HUES48 (cell line): Measurements from ENCODE around the gene EBP.
"Not testable (repeated sequence)": the region's sequence is repeated elsewhere in the genome, so short reads cannot be mapped to it uniquely, and the experiment has no call there.

Experiments
- H3K27ac ChIP-seq: one replicate; pipeline ENCODE4 v1.7.0; 2013; ENCODE audit warnings: low read depth, low read length, inconsistent platforms
- H3K27me3 ChIP-seq: 2 replicates; pipeline ENCODE4 v1.6.1; 2013; ENCODE audit warnings: mild to moderate bottlenecking, low read length; ENCODE audit not compliant: control insufficient read depth, insufficient read depth
- H3K36me3 ChIP-seq: 2 replicates; pipeline ENCODE4 v1.6.1; 2013; ENCODE audit warnings: low read length; ENCODE audit not compliant: control insufficient read depth, insufficient read depth
- H3K4me1 ChIP-seq: 2 replicates; pipeline ENCODE4 v1.6.1; 2013; ENCODE audit warnings: mild to moderate bottlenecking, low read length; ENCODE audit not compliant: control insufficient read depth, insufficient read depth
- H3K4me3 ChIP-seq: 2 replicates; pipeline ENCODE4 v1.5.1; 2013; ENCODE audit warnings: mild to moderate bottlenecking, low read depth, low read length
- H3K9ac ChIP-seq: 2 replicates; pipeline ENCODE4 v1.6.1; 2013; ENCODE audit warnings: mild to moderate bottlenecking, low read depth, low read length, moderate library complexity
- H3K9me3 ChIP-seq: 2 replicates; pipeline ENCODE4 v1.6.1; 2013; ENCODE audit warnings: low read length; ENCODE audit not compliant: control insufficient read depth, insufficient read depth

EBP gene

DNA sequence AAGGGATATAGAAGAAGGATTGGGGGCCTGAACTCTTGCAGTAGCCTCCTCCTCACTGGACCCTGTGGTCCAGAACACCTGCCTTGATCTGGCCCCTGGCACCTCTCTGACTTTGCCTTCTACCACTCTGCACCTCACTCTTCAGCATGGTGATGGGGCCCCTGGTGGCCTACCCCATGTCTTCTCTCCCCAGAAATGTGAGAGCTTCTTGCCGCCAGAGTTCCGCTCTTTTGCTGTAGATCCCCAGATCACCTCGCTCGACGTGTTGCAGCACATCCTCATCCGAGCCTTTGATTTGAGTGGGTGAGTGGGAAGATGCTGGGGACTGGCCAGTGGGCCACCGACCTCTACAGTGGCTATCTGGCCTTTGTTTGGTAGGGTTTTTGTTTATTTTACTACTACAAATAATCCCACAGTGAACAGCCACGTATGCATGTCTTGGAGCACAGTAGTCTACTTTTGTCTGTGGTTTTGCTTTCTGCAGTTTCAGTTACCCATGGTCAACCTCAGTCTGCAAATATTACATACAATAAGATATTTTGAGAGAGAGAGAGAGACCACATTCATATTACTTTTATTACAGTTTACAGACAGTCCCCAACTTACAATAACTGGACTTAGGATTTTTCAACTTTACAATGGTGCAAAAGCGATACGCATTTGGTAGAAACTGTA lies 19.7 kb downstream of the EBP start:
- Histone ChIP-seq H3K4me1 (no peaks in the 10 kb centered on the region), H3K9me3 (peaks cover 40% of the 10 kb centered on the region), H3K4me3 (no peak overlapping the region), H3K27me3 (no peaks in the 10 kb centered on the region), H3K36me3 (peaks cover 17% of the 10 kb centered on the region), H3K9ac (no peak overlapping the region), H3K27ac (no peak overlapping the region)

DNA sequence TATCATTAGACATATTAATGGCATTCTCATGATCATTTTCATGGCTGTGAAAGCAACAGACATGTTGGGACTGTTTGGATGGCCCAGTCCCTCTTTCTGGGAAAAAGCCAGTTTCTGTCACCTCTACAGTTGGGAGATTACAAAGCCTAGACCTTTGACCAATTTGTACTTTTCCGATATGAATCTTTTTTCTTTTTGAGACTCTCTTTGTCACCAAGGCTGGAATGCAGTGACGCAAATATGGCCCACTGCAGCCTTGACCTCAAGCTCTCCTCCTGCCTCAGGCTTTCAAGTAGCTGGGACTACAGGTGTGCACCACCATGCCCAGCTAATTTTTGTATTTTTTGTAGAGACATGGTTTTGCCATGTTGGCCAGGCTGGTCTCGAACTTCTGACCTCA lies 27.3 kb downstream of the EBP start:
- Histone ChIP-seq H3K36me3 (peaks cover 13% of the 10 kb centered on the region), H3K9ac (no peak overlapping the region), H3K27ac (no peak overlapping the region), H3K27me3 (no peaks in the 10 kb centered on the region), H3K4me1 (no peaks in the 10 kb centered on the region), H3K9me3 (peaks cover 25% of the 10 kb centered on the region; the same call in 1 of the 2 replicates), H3K4me3 (no peak overlapping the region)

DNA sequence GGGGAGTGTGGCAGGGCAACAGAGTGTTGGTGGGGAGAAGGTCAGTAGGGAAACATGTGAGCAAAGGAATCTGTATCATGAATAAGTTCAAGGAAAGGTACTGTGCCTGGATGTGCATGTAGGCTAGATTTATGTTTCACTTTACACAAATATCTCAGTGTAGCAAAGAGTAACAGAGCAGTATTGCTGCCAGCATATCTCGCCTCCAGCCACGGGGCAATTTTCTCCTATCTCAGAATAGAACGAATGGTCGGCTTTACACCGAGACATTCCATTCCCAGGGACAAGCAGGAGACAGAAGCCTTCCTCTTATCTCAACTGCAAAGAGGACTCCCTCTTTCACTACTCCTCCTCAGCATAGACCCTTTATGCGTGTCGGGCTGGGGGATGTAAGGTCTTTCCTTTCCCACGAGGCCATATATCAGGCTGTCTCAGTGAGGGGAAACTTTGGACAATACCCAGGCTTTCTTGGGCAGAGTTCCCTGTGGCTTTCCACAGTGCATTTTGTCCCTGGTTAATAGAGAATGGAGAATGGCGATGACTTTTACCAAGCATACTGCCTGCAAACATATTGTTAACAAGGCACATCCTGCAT lies 34.2 kb downstream of the EBP start:
- H3K4me3 ChIP-seq, H3K27me3 ChIP-seq, H3K4me1 ChIP-seq, H3K27ac ChIP-seq, H3K9ac ChIP-seq: not testable (repeated sequence)
- Histone ChIP-seq H3K36me3 (peaks cover 19% of the 10 kb centered on the region), H3K9me3 (peaks cover 13% of the 10 kb centered on the region; the same call in 1 of the 2 replicates)

DNA sequence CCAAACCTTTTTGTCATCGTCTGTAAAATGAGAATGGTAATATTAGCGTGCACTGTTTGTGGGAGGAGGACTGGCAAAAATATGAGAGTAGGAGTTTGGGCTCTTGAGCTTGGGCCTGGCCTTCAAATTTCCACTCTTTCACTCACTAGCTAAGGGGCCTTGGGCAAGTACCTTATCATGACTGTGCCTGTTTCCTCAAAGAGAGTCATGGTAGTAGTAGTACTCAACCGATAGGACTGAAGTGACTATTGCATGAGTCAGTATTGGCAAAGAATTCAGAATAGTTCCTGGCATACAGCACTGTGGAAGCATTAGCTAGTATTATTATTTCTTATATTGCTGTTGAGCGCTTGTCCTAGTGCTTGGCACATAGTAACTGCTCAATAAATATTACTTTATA lies 36.7 kb downstream of the EBP start:
- peaks cover 19% of the 10 kb centered on the region for H3K36me3 ChIP-seq
- no peak overlapping the region for H3K27ac ChIP-seq
- H3K4me3 ChIP-seq: no peak overlapping the region
- H3K9me3 ChIP-seq: peaks cover 22% of the 10 kb centered on the region; the same call in 1 of the 2 replicates
- no peaks in the 10 kb centered on the region for H3K27me3 ChIP-seq
- no peak overlapping the region for H3K9ac ChIP-seq
- H3K4me1 ChIP-seq: no peaks in the 10 kb centered on the region

DNA sequence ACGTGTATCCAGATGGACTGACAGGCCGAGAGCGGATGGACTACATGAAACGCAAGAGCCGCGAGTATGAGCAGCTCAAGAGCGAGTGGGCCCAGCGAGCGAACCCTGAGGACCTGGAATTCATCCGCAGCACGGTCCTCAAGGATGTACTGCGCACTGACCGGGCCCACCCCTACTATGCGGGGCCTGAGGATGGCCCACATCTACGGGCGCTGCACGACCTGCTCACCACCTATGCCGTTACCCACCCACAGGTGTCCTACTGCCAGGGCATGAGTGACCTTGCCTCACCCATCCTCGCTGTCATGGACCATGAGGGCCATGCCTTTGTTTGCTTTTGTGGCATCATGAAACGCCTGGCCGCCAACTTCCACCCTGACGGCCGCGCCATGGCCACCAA lies 38.0 kb downstream of the EBP start:
- Histone ChIP-seq H3K9ac (no peak overlapping the region), H3K27me3 (no peaks in the 10 kb centered on the region), H3K4me3 (no peak overlapping the region), H3K27ac (no peak overlapping the region), H3K4me1 (no peaks in the 10 kb centered on the region), H3K9me3 (peaks cover 25% of the 10 kb centered on the region), H3K36me3 (peaks cover 19% of the 10 kb centered on the region)

DNA sequence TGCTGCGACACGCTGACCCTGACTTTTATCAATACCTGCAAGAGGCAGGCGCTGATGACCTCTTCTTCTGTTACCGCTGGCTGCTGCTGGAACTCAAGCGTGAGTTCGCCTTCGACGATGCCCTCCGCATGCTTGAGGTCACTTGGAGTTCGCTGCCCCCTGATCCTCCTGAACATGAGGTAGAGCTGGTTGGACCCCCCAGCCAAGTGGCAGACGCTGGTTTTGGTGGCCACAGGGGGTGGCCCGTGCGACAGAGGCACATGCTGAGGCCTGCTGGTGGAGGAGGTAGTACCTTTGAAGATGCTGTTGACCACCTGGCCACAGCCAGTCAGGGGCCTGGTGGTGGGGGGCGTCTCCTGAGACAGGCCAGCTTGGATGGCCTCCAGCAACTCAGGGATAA lies 38.4 kb downstream of the EBP start:
- Histone ChIP-seq H3K9ac (no peak overlapping the region), H3K4me1 (no peaks in the 10 kb centered on the region), H3K27me3 (no peaks in the 10 kb centered on the region), H3K9me3 (peaks cover 25% of the 10 kb centered on the region), H3K27ac (no peak overlapping the region), H3K36me3 (peaks cover 19% of the 10 kb centered on the region), H3K4me3 (no peak overlapping the region)

DNA sequence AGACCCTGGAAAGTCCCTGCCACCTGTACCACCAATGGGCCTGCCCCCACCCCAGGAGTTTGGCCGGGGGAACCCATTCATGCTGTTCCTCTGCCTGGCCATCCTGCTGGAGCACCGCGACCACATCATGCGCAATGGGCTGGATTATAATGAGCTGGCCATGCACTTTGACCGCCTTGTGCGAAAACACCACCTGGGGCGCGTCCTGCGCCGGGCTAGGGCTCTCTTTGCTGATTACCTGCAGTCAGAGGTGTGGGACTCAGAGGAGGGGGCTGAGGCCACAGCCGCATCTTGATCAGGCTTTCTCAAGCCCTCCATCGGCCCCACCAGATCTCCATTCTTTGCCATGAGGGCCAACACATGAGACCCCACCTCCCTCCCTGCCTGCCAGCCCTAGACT lies 39.1 kb downstream of the EBP start:
- Histone ChIP-seq H3K9me3 (peaks cover 25% of the 10 kb centered on the region), H3K4me3 (no peak overlapping the region), H3K27me3 (no peaks in the 10 kb centered on the region), H3K27ac (no peak overlapping the region), H3K9ac (no peak overlapping the region), H3K4me1 (no peaks in the 10 kb centered on the region), H3K36me3 (peaks cover 19% of the 10 kb centered on the region)

DNA sequence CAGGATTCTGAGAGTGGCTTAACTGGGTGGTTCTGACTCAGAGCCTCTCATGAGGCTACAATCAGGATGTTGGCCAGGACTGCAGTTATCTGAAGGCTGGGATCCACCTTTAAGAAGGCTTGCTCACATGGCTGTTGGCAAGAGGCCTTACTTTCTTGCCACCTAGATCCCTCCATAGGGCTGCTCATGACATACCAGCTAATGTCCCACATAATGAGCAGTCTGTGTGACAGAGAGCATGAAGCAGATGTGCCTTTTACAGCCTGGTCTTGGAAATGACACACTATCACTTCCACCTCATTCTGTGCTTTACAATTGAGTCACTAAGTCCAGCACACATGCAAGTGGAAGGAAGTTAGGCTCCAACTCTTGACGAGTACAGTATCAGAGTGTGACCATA lies 48.4 kb downstream of the EBP start:
- H3K27ac ChIP-seq: no peak overlapping the region
- H3K27me3 ChIP-seq: no peaks in the 10 kb centered on the region
- no peak overlapping the region for H3K9ac ChIP-seq
- H3K9me3 ChIP-seq: peaks cover 11% of the 10 kb centered on the region; the same call in 1 of the 2 replicates
- H3K4me1 ChIP-seq: no peaks in the 10 kb centered on the region
- H3K36me3 ChIP-seq: peaks cover 1% of the 10 kb centered on the region
- no peak overlapping the region for H3K4me3 ChIP-seq

DNA sequence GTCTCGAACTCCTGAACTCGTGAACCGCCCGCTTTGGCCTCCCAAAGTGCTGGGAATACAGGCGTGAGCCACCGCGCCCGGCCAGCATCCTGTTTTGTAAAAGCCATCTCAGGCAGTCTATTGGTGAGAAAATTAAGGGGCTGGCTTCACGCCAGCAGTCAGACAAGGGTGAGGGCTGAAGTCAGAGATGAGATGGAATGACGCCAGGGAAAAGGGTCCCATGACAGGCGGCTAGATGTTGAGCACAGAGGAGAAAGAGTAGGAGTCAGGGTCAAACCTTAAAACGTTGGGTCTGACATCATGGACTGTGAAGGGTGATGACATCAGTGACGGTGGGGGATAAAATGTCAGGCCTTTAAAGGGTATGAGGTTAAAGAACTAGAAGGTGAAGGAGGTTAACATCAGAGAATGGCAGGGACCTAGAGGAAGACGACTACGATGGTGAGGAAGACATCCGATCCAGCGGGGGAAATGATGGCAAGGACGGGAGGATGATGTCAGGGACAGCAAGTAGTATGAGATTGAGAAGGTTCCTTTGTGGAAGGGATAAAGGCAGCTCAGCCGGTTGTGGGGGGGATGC lies 52.2 kb downstream of the EBP start:
- no peaks in the 10 kb centered on the region for H3K4me1 ChIP-seq
- H3K9me3 ChIP-seq: peaks cover 31% of the 10 kb centered on the region; the same call in 1 of the 2 replicates
- peak overlapping the region; percentile 89 for H3K4me3 ChIP-seq
- no peaks in the 10 kb centered on the region for H3K27me3 ChIP-seq
- H3K9ac ChIP-seq: peak overlapping the region; percentile 9; the same call in 1 of the 2 replicates
- peaks cover 37% of the 10 kb centered on the region for H3K36me3 ChIP-seq
- H3K27ac ChIP-seq: peak overlapping the region; percentile 95

DNA sequence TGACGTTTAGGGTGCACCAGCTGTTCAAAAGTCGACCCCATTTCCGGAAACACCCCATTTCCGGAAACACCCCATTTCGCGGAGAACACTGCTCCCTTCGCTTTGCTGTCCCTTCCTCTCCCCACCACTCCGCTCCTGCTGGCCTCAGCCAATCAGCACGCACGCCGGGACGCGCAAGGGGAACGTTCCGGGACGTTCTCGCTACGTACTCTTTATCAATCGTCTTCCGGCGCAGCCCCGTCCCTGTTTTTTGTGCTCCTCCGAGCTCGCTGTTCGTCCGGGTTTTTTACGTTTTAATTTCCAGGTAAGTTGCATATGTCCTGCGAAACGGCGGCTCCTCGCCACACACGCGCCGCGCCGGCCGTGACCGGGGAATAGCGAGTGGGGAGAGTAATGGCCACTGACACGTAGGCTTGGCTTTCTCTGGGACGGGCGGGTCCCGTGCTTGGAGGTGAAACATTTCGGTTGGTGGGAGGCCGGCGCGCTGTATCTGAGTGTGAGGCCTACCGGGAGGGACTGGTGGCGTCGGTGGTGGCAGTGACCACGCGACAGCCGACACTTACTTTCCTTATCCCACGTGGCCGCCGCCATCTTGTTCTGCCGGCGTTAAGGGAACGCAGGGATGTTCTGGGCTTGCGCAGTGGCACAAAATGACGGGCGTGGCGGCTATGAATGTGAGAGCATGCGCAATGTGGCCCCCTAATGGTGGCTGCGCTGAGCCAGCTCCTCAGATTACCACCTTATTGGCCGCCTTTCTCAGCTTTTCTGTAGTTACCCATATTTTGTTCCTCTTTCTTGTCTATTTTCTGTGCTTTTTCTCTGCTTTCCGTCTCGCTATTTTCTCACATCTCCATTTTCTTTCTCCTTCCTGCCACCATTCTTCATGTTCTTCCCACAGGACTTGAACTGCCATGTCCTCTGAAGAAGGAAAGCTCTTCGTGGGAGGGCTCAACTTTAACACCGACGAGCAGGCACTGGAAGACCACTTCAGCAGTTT lies 53.0 kb downstream of the EBP start, which contains the start of gene RBM3:
RBM3 (plus strand) TSS at position 215 of the 997 bp plus-strand sequence; CDS start at position 912, 697 bp downstream.
- Histone ChIP-seq H3K9ac (peak within 1 kb of the TSS; percentile 99), H3K36me3 (peaks cover 43% of the 10 kb centered on the region), H3K9me3 (peaks cover 39% of the 10 kb centered on the region; the same call in 1 of the 2 replicates), H3K27ac (peak within 1 kb of the TSS; percentile 95), H3K27me3 (no peaks in the 10 kb centered on the region), H3K4me3 (peak within 1 kb of the TSS; percentile 89), H3K4me1 (no peaks in the 10 kb centered on the region)
